Measurements from ENCODE around the gene BCKDHA.

DNA sequence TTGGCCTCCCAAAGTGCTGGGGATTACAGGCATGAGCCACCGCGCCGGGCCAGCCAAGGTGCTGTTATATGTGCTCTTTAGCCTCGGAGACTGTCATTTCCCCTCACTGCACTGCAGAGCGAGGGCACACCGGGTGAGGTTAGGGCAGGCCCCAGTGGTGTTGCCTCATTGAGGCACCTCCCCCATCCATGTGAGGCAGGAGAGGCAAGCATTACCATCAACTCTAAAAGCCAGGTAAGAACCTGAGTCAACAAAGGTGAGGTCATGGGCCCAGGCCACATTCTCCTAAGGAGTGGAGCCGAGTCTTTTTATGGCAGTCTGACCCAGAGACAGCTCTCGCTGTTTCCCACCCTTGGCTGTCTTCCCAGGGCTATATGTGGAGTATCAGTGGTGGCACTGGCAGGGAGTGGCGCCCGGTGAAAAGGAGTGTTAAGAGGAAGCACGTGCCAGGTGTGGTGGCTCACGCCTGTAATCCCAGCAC, 18.6 kb downstream of the BCKDHA start:
- TF ChIP-seq, protein P1, sequence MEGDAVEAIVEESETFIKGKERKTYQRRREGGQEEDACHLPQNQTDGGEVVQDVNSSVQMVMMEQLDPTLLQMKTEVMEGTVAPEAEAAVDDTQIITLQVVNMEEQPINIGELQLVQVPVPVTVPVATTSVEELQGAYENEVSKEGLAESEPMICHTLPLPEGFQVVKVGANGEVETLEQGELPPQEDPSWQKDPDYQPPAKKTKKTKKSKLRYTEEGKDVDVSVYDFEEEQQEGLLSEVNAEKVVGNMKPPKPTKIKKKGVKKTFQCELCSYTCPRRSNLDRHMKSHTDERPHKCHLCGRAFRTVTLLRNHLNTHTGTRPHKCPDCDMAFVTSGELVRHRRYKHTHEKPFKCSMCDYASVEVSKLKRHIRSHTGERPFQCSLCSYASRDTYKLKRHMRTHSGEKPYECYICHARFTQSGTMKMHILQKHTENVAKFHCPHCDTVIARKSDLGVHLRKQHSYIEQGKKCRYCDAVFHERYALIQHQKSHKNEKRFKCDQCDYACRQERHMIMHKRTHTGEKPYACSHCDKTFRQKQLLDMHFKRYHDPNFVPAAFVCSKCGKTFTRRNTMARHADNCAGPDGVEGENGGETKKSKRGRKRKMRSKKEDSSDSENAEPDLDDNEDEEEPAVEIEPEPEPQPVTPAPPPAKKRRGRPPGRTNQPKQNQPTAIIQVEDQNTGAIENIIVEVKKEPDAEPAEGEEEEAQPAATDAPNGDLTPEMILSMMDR (IDR thresholded peaks at IDR 0.05; ENCODE audit: insufficient read depth, low read length, poor library complexity, severe bottlenecking), result no peak
- no peak for TF ChIP-seq EZH2phosphoT487 (conservative IDR thresholded peaks at IDR 0.05; ENCODE audit: low read length)
